Measurements from ENCODE around the gene SDF2.

The SDF2 gene

DNA sequence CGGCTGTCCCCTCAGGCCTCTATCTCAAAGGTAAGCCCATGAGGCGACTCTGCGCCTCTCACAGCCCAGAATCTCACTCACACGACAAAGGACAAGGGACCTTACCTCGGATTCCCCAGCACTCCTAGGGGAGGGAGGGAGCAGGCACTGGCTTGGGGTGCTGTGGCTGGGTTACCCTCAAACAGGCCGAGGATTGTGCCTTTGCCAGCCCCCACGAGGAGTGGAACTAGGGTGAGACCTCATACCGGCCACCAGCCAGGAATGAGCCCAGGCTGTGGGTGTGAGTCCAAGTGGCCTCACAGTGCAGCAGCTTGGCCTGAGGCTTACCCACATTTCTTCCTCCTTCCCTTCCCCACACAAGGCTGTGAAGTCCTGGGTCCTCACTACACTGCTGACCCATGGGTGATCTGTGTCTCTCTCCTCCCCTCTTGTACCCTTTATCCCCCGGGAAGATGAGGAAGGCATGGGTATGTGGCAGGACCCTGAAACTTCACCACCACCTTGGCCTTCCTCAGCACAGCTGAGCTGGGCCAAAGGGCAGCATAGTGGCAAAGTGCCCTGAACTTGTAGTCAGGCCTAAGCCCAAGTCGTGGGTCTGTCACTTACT, 44.1 kb upstream of the SDF2 start:
- Histone ChIP-seq H3K36me3 (ENCODE audit: control insufficient read depth, insufficient read depth, low read length) (peaks cover 35% of the 10 kb centered on the region), H3K27me3 (replicated peaks; ENCODE audit: control insufficient read depth, insufficient read depth, low read length) (no peaks in the 10 kb centered on the region), H3K4me3 (replicated peaks; ENCODE audit: low read depth, low read length) (no peak overlapping the region)
- TF ChIP-seq, protein P1, sequence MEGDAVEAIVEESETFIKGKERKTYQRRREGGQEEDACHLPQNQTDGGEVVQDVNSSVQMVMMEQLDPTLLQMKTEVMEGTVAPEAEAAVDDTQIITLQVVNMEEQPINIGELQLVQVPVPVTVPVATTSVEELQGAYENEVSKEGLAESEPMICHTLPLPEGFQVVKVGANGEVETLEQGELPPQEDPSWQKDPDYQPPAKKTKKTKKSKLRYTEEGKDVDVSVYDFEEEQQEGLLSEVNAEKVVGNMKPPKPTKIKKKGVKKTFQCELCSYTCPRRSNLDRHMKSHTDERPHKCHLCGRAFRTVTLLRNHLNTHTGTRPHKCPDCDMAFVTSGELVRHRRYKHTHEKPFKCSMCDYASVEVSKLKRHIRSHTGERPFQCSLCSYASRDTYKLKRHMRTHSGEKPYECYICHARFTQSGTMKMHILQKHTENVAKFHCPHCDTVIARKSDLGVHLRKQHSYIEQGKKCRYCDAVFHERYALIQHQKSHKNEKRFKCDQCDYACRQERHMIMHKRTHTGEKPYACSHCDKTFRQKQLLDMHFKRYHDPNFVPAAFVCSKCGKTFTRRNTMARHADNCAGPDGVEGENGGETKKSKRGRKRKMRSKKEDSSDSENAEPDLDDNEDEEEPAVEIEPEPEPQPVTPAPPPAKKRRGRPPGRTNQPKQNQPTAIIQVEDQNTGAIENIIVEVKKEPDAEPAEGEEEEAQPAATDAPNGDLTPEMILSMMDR (IDR thresholded peaks at IDR 0.05; ENCODE audit: insufficient read depth, low read length, poor library complexity, severe bottlenecking) = no peak
- DNase-seq (ENCODE audit: extremely low read depth, insufficient read length) = no peak

DNA sequence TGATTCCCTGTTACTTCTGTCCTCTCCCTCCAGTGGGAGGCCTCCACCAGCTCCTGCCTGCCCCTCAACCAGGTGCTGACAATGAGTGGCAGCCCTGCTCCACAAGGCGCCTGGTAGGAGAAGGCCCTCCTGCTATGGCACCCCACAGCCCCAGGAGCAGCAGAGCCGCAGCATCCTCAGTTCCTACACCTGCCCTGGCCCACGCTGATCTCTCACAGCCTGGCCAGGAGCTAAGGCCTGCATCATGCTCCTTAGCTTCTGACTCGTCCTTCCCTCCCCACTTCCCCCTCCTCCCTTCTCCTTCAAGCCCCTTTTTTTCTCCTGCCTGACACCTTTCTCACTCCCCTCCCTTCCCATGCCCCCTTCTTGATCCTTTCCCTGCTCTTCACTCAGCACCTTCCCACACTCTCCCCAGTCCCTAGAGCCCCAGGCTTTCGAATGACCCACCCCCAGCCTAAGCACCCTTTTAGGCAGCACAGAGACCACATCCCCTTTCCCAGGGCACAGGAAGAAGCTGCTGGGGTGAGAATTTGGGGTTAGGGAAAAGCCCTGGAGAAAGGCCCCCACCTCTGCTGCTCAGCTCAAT, 43.5 kb upstream of the SDF2 start:
- no peak for DNase-seq (ENCODE audit: extremely low read depth, insufficient read length)
- Histone ChIP-seq H3K27me3 (replicated peaks; ENCODE audit: control insufficient read depth, insufficient read depth, low read length) (no peaks in the 10 kb centered on the region), H3K4me3 (replicated peaks; ENCODE audit: low read depth, low read length) (no peak overlapping the region), H3K36me3 (ENCODE audit: control insufficient read depth, insufficient read depth, low read length) (peaks cover 40% of the 10 kb centered on the region)
- TF ChIP-seq, protein P1 (IDR thresholded peaks at IDR 0.05; ENCODE audit: insufficient read depth, low read length, poor library complexity, severe bottlenecking) = no peak

DNA sequence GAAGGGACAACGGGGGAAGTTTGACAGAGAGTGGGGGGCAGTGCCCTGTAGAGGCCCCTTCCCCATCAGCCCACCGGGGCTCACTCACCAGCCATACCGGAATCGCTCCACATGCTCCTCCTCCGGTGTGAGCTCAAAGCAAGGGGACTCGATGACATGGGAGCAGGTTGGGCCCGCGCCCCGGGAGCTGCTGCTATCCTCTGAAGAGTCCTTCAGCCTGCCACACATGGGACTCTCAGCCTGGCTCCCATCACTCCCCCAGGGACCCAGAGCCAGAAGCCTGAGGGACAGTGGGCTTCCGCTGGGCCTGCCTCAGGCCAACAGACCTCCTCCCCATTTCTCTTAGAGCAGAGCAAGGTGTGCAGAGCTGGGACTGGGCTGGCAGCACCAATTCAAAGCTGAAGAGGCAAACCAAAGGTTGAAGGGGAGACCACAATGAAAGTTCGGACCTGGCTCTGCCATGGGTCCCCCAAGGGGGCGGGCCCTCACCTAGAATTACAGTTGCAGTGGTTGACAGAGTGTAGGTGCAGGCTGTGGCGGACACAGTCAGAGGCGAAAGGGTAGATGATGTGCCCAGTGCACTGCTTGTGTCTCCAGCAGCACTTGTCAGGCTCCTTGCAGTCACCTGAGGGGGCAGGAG, 42.6 kb upstream of the SDF2 start:
- Histone ChIP-seq H3K4me3 (replicated peaks; ENCODE audit: low read depth, low read length) (no peak overlapping the region), H3K27me3 (replicated peaks; ENCODE audit: control insufficient read depth, insufficient read depth, low read length) (no peaks in the 10 kb centered on the region), H3K36me3 (ENCODE audit: control insufficient read depth, insufficient read depth, low read length) (peaks cover 44% of the 10 kb centered on the region)
- DNase-seq (ENCODE audit: extremely low read depth, insufficient read length) = no peak
- TF ChIP-seq, protein P1 (IDR thresholded peaks at IDR 0.05; ENCODE audit: insufficient read depth, low read length, poor library complexity, severe bottlenecking) = no peak

DNA sequence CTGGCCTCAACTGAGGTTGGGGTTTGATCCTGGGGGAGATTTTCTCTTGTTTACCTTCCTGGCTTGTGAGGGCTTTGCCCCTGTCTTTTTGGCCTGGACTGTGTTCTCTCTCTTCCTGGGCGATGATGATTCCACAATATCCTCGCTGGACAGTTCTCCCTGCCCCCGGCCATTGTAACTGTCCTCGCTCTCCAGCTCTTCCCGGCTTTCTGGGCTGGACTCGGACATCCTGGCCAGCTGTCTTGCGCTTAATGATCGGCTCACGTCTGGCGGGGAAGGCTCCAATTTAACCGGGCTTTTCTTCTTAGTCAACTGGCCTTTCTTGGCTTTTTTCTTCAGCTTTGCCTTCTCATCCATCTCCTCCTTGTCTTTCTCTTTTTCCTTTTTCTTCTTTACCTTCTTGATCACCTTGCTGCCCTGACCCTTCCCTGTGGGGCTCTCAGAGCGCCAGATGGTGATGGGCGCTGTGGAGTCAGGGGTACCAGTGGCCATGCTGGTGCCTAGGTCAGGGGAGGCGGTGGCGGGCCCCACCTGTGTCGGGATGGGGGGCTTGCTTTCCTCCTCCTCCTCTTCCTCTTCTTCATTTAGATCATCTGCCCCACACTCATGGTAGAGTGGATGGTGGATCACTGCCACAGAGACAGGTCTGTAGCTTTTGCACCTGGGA, 42.0 kb upstream of the SDF2 start:
- Histone ChIP-seq H3K36me3 (ENCODE audit: control insufficient read depth, insufficient read depth, low read length) (peaks cover 50% of the 10 kb centered on the region), H3K27me3 (replicated peaks; ENCODE audit: control insufficient read depth, insufficient read depth, low read length) (no peaks in the 10 kb centered on the region), H3K4me3 (replicated peaks; ENCODE audit: low read depth, low read length) (no peak overlapping the region)
- TF ChIP-seq, protein P1 (IDR thresholded peaks at IDR 0.05; ENCODE audit: insufficient read depth, low read length, poor library complexity, severe bottlenecking) = no peak
- no peak for DNase-seq (ENCODE audit: extremely low read depth, insufficient read length)

DNA sequence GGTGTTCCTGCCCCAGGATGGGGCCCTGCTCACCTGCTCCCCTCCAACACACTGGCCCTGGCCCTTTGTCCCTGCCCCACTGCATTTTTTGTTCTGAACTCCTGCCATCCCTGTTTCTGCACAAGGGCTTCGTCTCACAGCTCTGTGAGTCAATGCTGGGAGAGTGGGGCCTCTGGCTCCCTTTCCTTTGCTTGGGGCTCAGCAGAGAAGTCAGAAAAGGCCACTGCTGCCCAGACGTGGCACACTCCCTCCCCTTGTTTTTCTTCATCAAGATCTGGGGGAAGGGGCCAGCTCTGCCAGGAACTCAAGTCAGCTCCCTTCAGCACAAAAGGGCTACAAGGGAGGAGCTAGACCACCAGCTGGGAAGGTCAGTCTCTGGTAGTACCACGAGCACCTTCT, 41.0 kb upstream of the SDF2 start:
- Histone ChIP-seq H3K36me3 (ENCODE audit: control insufficient read depth, insufficient read depth, low read length) (peaks cover 58% of the 10 kb centered on the region), H3K4me3 (replicated peaks; ENCODE audit: low read depth, low read length) (no peak overlapping the region), H3K27me3 (replicated peaks; ENCODE audit: control insufficient read depth, insufficient read depth, low read length) (no peaks in the 10 kb centered on the region)
- no peak for DNase-seq (ENCODE audit: extremely low read depth, insufficient read length)
- TF ChIP-seq, protein P1 (IDR thresholded peaks at IDR 0.05; ENCODE audit: insufficient read depth, low read length, poor library complexity, severe bottlenecking) = no peak
